Liver (tissue), 9 donors: ENCODE measurements around the gene LAMC3. TPM values are rescaled to one million over a fixed set of nuclear protein-coding genes. Genes with fewer than 3 reads are reported as not detected.

Experiments
- DNase-seq: peaks from one replicate; pipeline ENCODE4 v3.0.0-alpha.2; 2017; ENCODE audit warnings: low spot score
- H3K27ac ChIP-seq, 2 donors: one replicate each; pipeline ENCODE4 v1.7.0; 2013; ENCODE audit warnings: inconsistent platforms in 2 of 2, low read length in 2 of 2, control low read depth in 1 of 2, low read depth in 1 of 2, mild to moderate bottlenecking in 1 of 2
- H3K27me3 ChIP-seq, 4 donors: one replicate each; pipeline versions ENCODE4 v1.6.1 to v1.7.0; 2013; ENCODE audit warnings: low read length in 3 of 4, inconsistent platforms in 1 of 4, mild to moderate bottlenecking in 1 of 4, moderate library complexity in 1 of 4; ENCODE audit not compliant: control insufficient read depth in 4 of 4, insufficient read depth in 4 of 4
- H3K36me3 ChIP-seq, 4 donors: one replicate each; pipeline versions ENCODE4 v1.6.1 to v1.7.0; 2013; ENCODE audit warnings: low read length in 3 of 4, mild to moderate bottlenecking in 3 of 4, low read depth in 1 of 4, moderate library complexity in 1 of 4; ENCODE audit not compliant: control insufficient read depth in 4 of 4, insufficient read depth in 3 of 4
- H3K4me1 ChIP-seq, 4 donors: one replicate each; pipeline versions ENCODE4 v1.6.1 to v1.7.0; 2013; ENCODE audit warnings: low read length in 3 of 4, mild to moderate bottlenecking in 3 of 4, moderate library complexity in 1 of 4; ENCODE audit not compliant: control insufficient read depth in 4 of 4, insufficient read depth in 4 of 4
- H3K4me3 ChIP-seq, 3 donors: one replicate each; pipeline versions ENCODE4 v1.6.1 to v1.7.0; 2013; ENCODE audit warnings: low read length in 3 of 3, control low read depth in 1 of 3, low read depth in 1 of 3, mild to moderate bottlenecking in 1 of 3
- H3K9ac ChIP-seq, 2 donors: one replicate each; pipeline ENCODE4 v1.7.0; 2013; ENCODE audit warnings: low read length in 2 of 2, mild to moderate bottlenecking in 2 of 2, moderate library complexity in 2 of 2, control low read depth in 1 of 2, low read depth in 1 of 2
- H3K9me3 ChIP-seq, 4 donors: one replicate each; pipeline versions ENCODE4 v1.6.1 to v1.7.0; 2013; ENCODE audit warnings: low read length in 3 of 4; ENCODE audit not compliant: control insufficient read depth in 4 of 4
- FOXA1 ChIP-seq: IDR thresholded peaks from 2 replicates; pipeline ENCODE4 v1.6.1; 2016; ENCODE audit warnings: antibody characterized with exemption
- FOXA2 ChIP-seq: IDR thresholded peaks from 2 replicates; pipeline ENCODE4 v1.6.1; 2016; ENCODE audit warnings: antibody characterized with exemption
- GABPA ChIP-seq, 2 donors: IDR thresholded peaks in 1 of 2; conservative IDR thresholded peaks in 1 of 2; 2 replicates each; pipeline ENCODE4 v1.6.1; 2016; ENCODE audit warnings: antibody characterized with exemption in 2 of 2, mild to moderate bottlenecking in 1 of 2, moderate library complexity in 1 of 2
- HNF4A ChIP-seq, 2 donors: conservative IDR thresholded peaks; 2 replicates each; pipeline ENCODE4 v1.6.1; 2016; ENCODE audit warnings: antibody characterized with exemption in 2 of 2, mild to moderate bottlenecking in 2 of 2
- HNF4G ChIP-seq: IDR thresholded peaks from 2 replicates; pipeline ENCODE4 v1.6.1; 2016; ENCODE audit warnings: antibody characterized with exemption
- NR2F2 ChIP-seq: IDR thresholded peaks from 2 replicates; pipeline ENCODE4 v1.6.1; 2016; ENCODE audit warnings: antibody characterized with exemption
- RAD21 ChIP-seq, 2 donors: IDR thresholded peaks; 2 replicates each; pipeline ENCODE4 v1.6.1; 2016; ENCODE audit warnings: antibody characterized with exemption in 2 of 2, mild to moderate bottlenecking in 2 of 2
- RXRA ChIP-seq, 2 donors: IDR thresholded peaks; 2 replicates each; pipeline ENCODE4 v1.6.1; 2017 to 2018; ENCODE audit warnings: antibody characterized with exemption in 2 of 2, mild to moderate bottlenecking in 1 of 2
- SP1 ChIP-seq: IDR thresholded peaks from 2 replicates; pipeline ENCODE4 v1.6.1; 2018; ENCODE audit warnings: antibody characterized with exemption, mild to moderate bottlenecking
- TAF1 ChIP-seq: conservative IDR thresholded peaks from 2 replicates; pipeline ENCODE4 v1.6.1; 2016; ENCODE audit warnings: antibody characterized with exemption, mild to moderate bottlenecking
- YY1 ChIP-seq: IDR thresholded peaks from 2 replicates; pipeline ENCODE4 v1.6.1; 2016; ENCODE audit warnings: antibody characterized with exemption, mild to moderate bottlenecking
- WGBS: extraction: QIAGEN DNeasy Blood & Tissue Kit; methylation state at CpG from one replicate; pipeline ENCODE4 v1.1.7; 2013; 5-methylcytosine and 5-hydroxymethylcytosine counted together
- polyA plus RNA-seq, 2 donors: library from polyadenylated mRNA; stranded (reverse) in 1 of 2; unstranded in 1 of 2; fragments of 200-250 nt in 1 of 2; fragments of >200 nt in 1 of 2; fragmentation: Nextera tagmentation in 1 of 2; extraction: Ambion mirVana in 1 of 2; gene quantifications; one replicate each; pipeline versions ENCODE4 v1.2.1 to v1.2.3, GENCODE V29; 2013 to 2015
- total RNA-seq, 2 donors: library from RNA; depleted of rRNA; stranded (reverse); fragments of >200 nt; gene quantifications; one replicate each; pipeline ENCODE4 v1.2.3, GENCODE V29; 2014
- TF ChIP-seq, protein P1 (sequence below): fragments of 150-350 bp; IDR thresholded peaks from 2 replicates; pipeline ENCODE4 v1.5.1; 2017; ENCODE audit warnings: improper control_type of control experiment, low read depth, low read length; ENCODE audit not compliant: missing input control
- TF ChIP-seq, protein P2 (sequence below): IDR thresholded peaks from 2 replicates; pipeline ENCODE4 v1.6.1; 2016; ENCODE audit warnings: antibody characterized with exemption
- TF ChIP-seq, protein P3 (sequence below): IDR thresholded peaks from 2 replicates; pipeline ENCODE4 v1.6.1; 2016; ENCODE audit warnings: antibody characterized with exemption
- TF ChIP-seq, protein P4 (sequence below): IDR thresholded peaks from 2 replicates; pipeline ENCODE4 v1.6.1; 2016; ENCODE audit warnings: antibody characterized with exemption, mild to moderate bottlenecking
- donor health status: healthy.
- donor health status: healthy.
- donor health status: healthy.
- donor health status: healthy.
- donor health status: healthy.

Gene LAMC3
- total and polyA plus RNA-seq, 4 donors, result 1.4 to 5.9 (median 2.9) TPM

DNA sequence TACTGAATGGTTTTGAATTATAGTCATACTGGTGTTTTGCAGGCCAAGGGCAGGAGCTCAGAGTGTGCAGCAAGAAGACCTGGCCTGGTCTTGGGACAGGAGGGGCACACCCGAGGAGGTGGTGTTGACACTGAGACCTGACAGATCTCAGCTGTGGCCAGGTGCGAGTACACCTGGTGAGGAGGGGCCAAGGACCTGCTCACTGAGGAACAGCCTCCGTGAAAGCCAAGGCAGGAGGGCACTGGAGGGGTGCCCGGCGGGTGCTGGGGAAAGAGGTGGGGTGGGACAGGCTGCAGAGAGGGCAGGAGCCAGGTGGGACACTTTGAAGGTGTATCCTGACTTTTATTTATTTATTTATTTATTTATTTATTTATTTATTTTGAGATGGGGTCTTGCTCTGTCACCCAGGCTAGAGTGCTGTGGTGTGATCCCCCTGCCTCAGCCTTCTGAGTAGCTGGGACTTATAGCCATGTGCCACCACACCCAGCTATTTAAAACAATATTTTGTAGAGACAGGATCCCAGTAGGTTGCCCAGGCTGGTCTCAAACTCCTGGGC is 23.3 kb upstream of the LAMC3 start:
- Histone ChIP-seq H3K27me3 (peaks cover 0 to 2% (median 0%) of the 10 kb centered on the region in 4 donors), H3K4me1 (no peaks in the 10 kb centered on the region), H3K27ac (no peak overlapping the region), H3K36me3 (no peaks in the 10 kb centered on the region), H3K9ac (no peak overlapping the region), H3K9me3 (no peaks in the 10 kb centered on the region), H3K4me3 (no peak overlapping the region)
- TF ChIP-seq GABPA (IDR thresholded peaks at IDR 0.05 in 1 of 2, conservative IDR thresholded peaks at IDR 0.05 in 1 of 2), result no peak
- no peak for TF ChIP-seq HNF4A (conservative IDR thresholded peaks at IDR 0.05)
- no peak for TF ChIP-seq SP1
- TF ChIP-seq, protein P1, sequence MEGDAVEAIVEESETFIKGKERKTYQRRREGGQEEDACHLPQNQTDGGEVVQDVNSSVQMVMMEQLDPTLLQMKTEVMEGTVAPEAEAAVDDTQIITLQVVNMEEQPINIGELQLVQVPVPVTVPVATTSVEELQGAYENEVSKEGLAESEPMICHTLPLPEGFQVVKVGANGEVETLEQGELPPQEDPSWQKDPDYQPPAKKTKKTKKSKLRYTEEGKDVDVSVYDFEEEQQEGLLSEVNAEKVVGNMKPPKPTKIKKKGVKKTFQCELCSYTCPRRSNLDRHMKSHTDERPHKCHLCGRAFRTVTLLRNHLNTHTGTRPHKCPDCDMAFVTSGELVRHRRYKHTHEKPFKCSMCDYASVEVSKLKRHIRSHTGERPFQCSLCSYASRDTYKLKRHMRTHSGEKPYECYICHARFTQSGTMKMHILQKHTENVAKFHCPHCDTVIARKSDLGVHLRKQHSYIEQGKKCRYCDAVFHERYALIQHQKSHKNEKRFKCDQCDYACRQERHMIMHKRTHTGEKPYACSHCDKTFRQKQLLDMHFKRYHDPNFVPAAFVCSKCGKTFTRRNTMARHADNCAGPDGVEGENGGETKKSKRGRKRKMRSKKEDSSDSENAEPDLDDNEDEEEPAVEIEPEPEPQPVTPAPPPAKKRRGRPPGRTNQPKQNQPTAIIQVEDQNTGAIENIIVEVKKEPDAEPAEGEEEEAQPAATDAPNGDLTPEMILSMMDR, result no peak
- TF ChIP-seq NR2F2, result no peak
- no peak for TF ChIP-seq FOXA1
- 62% methylated on average over 5 of the region's 5 CpGs for WGBS
- no peak for DNase-seq

DNA sequence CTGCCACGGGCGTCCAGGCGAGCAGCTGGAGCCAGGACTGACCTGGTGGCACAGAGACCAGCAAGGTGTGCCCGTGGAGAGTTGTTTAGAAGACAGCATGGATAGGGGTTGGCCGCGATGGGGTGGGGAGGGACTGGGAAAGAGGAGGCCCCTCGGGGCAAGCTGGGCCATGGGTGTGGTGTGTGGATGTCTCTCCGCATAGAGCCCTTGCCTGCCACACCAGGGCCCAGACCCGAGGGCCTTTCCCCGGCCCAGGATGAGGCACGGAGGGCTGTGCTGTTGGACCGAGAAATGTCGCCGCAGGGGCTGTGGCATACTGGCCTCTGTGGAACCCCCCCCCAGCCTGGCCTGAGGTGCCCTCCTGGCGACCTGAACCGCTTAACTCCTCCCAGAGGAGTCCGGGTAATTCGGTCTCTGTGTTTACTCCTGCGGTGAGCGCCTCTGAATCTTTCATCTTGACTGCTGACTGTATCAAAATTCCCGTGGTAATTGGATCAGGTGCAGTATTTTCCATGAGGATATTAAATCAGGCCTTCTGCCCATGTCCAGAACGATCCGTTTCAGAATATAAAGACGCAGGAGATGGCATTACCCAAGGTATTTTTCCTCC is 22.5 kb upstream of the LAMC3 start:
- 59% methylated on average over 24 of the region's 24 CpGs for WGBS
- Histone ChIP-seq H3K9me3 (no peaks in the 10 kb centered on the region), H3K27ac (no peak overlapping the region), H3K4me1 (no peaks in the 10 kb centered on the region), H3K9ac (no peak overlapping the region), H3K36me3 (no peaks in the 10 kb centered on the region), H3K27me3 (peaks cover 0 to 2% (median 0%) of the 10 kb centered on the region in 4 donors), H3K4me3 (no peak overlapping the region)
- DNase-seq, result no peak
- TF ChIP-seq, protein P2, sequence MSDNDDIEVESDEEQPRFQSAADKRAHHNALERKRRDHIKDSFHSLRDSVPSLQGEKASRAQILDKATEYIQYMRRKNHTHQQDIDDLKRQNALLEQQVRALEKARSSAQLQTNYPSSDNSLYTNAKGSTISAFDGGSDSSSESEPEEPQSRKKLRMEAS, result no peak
- TF ChIP-seq, protein P1, result no peak
- TF ChIP-seq RAD21 (IDR thresholded peaks at IDR 0.05), result no peak
- TF ChIP-seq YY1, result no peak
- TF ChIP-seq, protein P3, sequence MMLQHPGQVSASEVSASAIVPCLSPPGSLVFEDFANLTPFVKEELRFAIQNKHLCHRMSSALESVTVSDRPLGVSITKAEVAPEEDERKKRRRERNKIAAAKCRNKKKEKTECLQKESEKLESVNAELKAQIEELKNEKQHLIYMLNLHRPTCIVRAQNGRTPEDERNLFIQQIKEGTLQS, result no peak
- no peak for TF ChIP-seq SP1
- no peak for TF ChIP-seq GABPA (IDR thresholded peaks at IDR 0.05 in 1 of 2, conservative IDR thresholded peaks at IDR 0.05 in 1 of 2)
- no peak for TF ChIP-seq NR2F2
- TF ChIP-seq RXRA (IDR thresholded peaks at IDR 0.05), result no peak
- TF ChIP-seq TAF1, result no peak
- TF ChIP-seq FOXA2, result no peak
- TF ChIP-seq HNF4G, result no peak
- TF ChIP-seq, protein P4, sequence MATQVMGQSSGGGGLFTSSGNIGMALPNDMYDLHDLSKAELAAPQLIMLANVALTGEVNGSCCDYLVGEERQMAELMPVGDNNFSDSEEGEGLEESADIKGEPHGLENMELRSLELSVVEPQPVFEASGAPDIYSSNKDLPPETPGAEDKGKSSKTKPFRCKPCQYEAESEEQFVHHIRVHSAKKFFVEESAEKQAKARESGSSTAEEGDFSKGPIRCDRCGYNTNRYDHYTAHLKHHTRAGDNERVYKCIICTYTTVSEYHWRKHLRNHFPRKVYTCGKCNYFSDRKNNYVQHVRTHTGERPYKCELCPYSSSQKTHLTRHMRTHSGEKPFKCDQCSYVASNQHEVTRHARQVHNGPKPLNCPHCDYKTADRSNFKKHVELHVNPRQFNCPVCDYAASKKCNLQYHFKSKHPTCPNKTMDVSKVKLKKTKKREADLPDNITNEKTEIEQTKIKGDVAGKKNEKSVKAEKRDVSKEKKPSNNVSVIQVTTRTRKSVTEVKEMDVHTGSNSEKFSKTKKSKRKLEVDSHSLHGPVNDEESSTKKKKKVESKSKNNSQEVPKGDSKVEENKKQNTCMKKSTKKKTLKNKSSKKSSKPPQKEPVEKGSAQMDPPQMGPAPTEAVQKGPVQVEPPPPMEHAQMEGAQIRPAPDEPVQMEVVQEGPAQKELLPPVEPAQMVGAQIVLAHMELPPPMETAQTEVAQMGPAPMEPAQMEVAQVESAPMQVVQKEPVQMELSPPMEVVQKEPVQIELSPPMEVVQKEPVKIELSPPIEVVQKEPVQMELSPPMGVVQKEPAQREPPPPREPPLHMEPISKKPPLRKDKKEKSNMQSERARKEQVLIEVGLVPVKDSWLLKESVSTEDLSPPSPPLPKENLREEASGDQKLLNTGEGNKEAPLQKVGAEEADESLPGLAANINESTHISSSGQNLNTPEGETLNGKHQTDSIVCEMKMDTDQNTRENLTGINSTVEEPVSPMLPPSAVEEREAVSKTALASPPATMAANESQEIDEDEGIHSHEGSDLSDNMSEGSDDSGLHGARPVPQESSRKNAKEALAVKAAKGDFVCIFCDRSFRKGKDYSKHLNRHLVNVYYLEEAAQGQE, result no peak
- no peak for TF ChIP-seq FOXA1
- TF ChIP-seq HNF4A (conservative IDR thresholded peaks at IDR 0.05), result no peak
